Naive thymus-derived CD4-positive, alpha-beta T cell (primary cell): ENCODE measurements around the gene CCDC120. TPM values are rescaled to one million over a fixed set of nuclear protein-coding genes. Genes with fewer than 3 reads are reported as not detected.

Source experiments
- ATAC-seq: fragments of 150-1000 bp; cut with Tn5 transposase; 2 replicates; pipeline ENCODE4 v1.10.0; 2021; ENCODE audit warnings: mild to moderate bottlenecking, moderate library complexity
- CTCF ChIA-PET: fragments of 350-600 bp; sonication (Branson Sonifier 250); formaldehyde crosslinking; loops from one replicate; lab custom pipeline; 2021; ENCODE audit warnings: antibody characterized with exemption; lab: Charles Lee
- POLR2A ChIA-PET: fragments of 350-600 bp; sonication (Branson Sonifier 250); formaldehyde crosslinking; loops from one replicate; lab custom pipeline; 2021; ENCODE audit warnings: antibody characterized with exemption, inconsistent platforms; lab: Charles Lee
- DNase-seq, 9 donors: peaks; one replicate each; pipeline versions ENCODE4 v3.0.0 to v3.0.0-alpha.2; 2020 to 2022; ENCODE audit warnings: mixed read lengths in 1 of 9
- H3K27ac ChIP-seq: one replicate; pipeline ENCODE4 v1.7.0; 2013; ENCODE audit warnings: mild to moderate bottlenecking, low read depth, low read length, moderate library complexity
- H3K27me3 ChIP-seq, 2 donors: one replicate each; pipeline ENCODE4 v1.7.0; 2013; ENCODE audit warnings: low read length in 2 of 2, mild to moderate bottlenecking in 2 of 2, moderate library complexity in 2 of 2; ENCODE audit not compliant: control insufficient read depth in 2 of 2, insufficient read depth in 2 of 2
- H3K36me3 ChIP-seq, 3 experiments: 1 replicate in 2 of 3; 2 replicates in 1 of 3; pipeline ENCODE4 v1.7.0; 2013; ENCODE audit warnings: low read length in 3 of 3, mild to moderate bottlenecking in 3 of 3, moderate library complexity in 1 of 3; ENCODE audit not compliant: insufficient read depth in 3 of 3, control insufficient read depth in 2 of 3
- H3K4me1 ChIP-seq, 2 donors: one replicate each; pipeline ENCODE4 v1.7.0; 2013; ENCODE audit warnings: low read length in 2 of 2, mild to moderate bottlenecking in 2 of 2, moderate library complexity in 1 of 2; ENCODE audit not compliant: control insufficient read depth in 2 of 2, insufficient read depth in 2 of 2
- H3K4me3 ChIP-seq: 2 replicates; pipeline ENCODE4 v1.7.0; 2013; ENCODE audit warnings: mild to moderate bottlenecking, low read length
- H3K9me3 ChIP-seq, 3 experiments: 1 replicate in 2 of 3; 2 replicates in 1 of 3; pipeline ENCODE4 v1.7.0; 2013; ENCODE audit warnings: low read length in 3 of 3; ENCODE audit not compliant: control insufficient read depth in 2 of 3
- H3K27ac Mint-ChIP-seq, 9 donors: one replicate each; pipeline ENCODE4 v1.8.0; 2020 to 2022; ENCODE audit warnings: mixed read lengths in 9 of 9, mild to moderate bottlenecking in 8 of 9, moderate library complexity in 5 of 9, inconsistent platforms in 2 of 9
- H3K27me3 Mint-ChIP-seq, 5 donors: one replicate each; pipeline ENCODE4 v1.8.0; 2021 to 2022; ENCODE audit warnings: mixed read lengths in 5 of 5, mild to moderate bottlenecking in 1 of 5
- H3K36me3 Mint-ChIP-seq, 5 donors: one replicate each; pipeline ENCODE4 v1.8.0; 2020 to 2022; ENCODE audit warnings: mixed read lengths in 5 of 5, mild to moderate bottlenecking in 3 of 5, inconsistent platforms in 1 of 5
- H3K4me1 Mint-ChIP-seq, 7 donors: one replicate each; pipeline ENCODE4 v1.8.0; 2020 to 2022; ENCODE audit warnings: mixed read lengths in 7 of 7, mild to moderate bottlenecking in 3 of 7, inconsistent platforms in 1 of 7
- H3K4me3 Mint-ChIP-seq, 10 donors: one replicate each; pipeline ENCODE4 v1.8.0; 2020 to 2022; ENCODE audit warnings: mild to moderate bottlenecking in 10 of 10, mixed read lengths in 10 of 10, moderate library complexity in 6 of 10, inconsistent platforms in 2 of 10
- H3K9me3 Mint-ChIP-seq, 11 donors: one replicate each; pipeline ENCODE4 v1.8.0; 2020 to 2022; ENCODE audit warnings: mixed read lengths in 11 of 11, mild to moderate bottlenecking in 4 of 11, inconsistent platforms in 1 of 11, moderate library complexity in 1 of 11
- intact Hi-C, 2 donors: fragments of 100-400 bp; cut with micrococcal nuclease; formaldehyde crosslinking; loops; one replicate each; pipeline ENCODE4 v1.15.1; 2023
- polyA plus RNA-seq, 2 donors: library from polyadenylated mRNA; unstranded; fragments of 300-500 nt; fragmentation: Illumina TruSeq; gene quantifications; one replicate each; pipeline ENCODE4 v1.2.3, GENCODE V29; 2021
- total RNA-seq, 6 experiments: library from RNA in 5 of 6; stranded (reverse) in 5 of 6; gene quantifications; 1 replicate in 5 of 6; 2 replicates in 1 of 6; pipeline ENCODE4 v1.2.3 and lab custom pipeline; 2021 to 2026

Gene CCDC120
- total RNA-seq (10 to 100 TPM in 4 of 5 experiments, 1 to 10 TPM in 1; 7.6 to 15.1 (median 11.3) TPM), polyA plus RNA-seq (1 to 10 TPM; 1.3 to 1.6 TPM), total RNA-seq (lab: John Stamatoyannopoulos, UW) (13.2 reads per million, percentile 41 among the genes with 10 or more reads in this experiment)

GRCh38 chrX:49058794-49059193 is at the start of gene CCDC120:
Gene CCDC120, plus strand, starts transcription at chrX:49058999. Its CDS starts 3,043 bp downstream, at chrX:49062042.
- Mint-ChIP-seq H3K27me3 (no peaks in the 10 kb centered on the region), H3K4me3 (no peak within 1 kb of the TSS), H3K4me1 (peaks cover 10 to 27% (median 23%) of the 10 kb centered on the region in 7 donors), H3K9me3 (peaks cover 0 to 2% (median 0%) of the 10 kb centered on the region in 11 donors), H3K36me3 (peaks cover 0 to 6% (median 0%) of the 10 kb centered on the region in 5 donors), H3K27ac (peak within 1 kb of the TSS in 3 of 9 donors; percentile 14 to 65 (median 28))
- ChIA-PET CTCF (interaction anchor here (0.6 kb wide), 1 partner anchor 1032 kb away, joined by 3 read pairs; no protein-coding TSS in a partner anchor), POLR2A (no interaction called here)
- intact Hi-C loops = no loop called here
- Histone ChIP-seq H3K27me3 (no peaks in the 10 kb centered on the region), H3K27ac (no peak within 1 kb of the TSS), H3K4me3 (no peak within 1 kb of the TSS), H3K36me3 (peaks cover 0 to 3% (median 0%) of the 10 kb centered on the region in 3 experiments), H3K9me3 (no peaks in the 10 kb centered on the region), H3K4me1 (peaks cover 8% of the 10 kb centered on the region in 2 donors)
- no peak for DNase-seq
- ATAC-seq = no peak

- no peaks in the 10 kb centered on the region for H3K9me3 Mint-ChIP-seq
- DNase-seq (no peak), ATAC-seq (no peak)
- H3K4me1 Mint-ChIP-seq = no peaks in the 10 kb centered on the region
- no peaks in the 10 kb centered on the region for H3K36me3 ChIP-seq
- H3K27me3 Mint-ChIP-seq = no peaks in the 10 kb centered on the region
- no peak overlapping the region for H3K27ac Mint-ChIP-seq
- no peaks in the 10 kb centered on the region for H3K27me3 ChIP-seq
- no peaks in the 10 kb centered on the region for H3K4me1 ChIP-seq
- H3K9me3 ChIP-seq = no peaks in the 10 kb centered on the region
- peaks cover 0 to 5% (median 0%) of the 10 kb centered on the region in 5 donors for H3K36me3 Mint-ChIP-seq
- no peak overlapping the region for H3K27ac ChIP-seq
- ChIA-PET POLR2A (no interaction called here), CTCF (no interaction called here)
- intact Hi-C loops = no loop called here
- H3K4me3 ChIP-seq = no peak overlapping the region
- no peak overlapping the region for H3K4me3 Mint-ChIP-seq
These were observed 39.7 kb upstream of the CCDC120 start for GRCh38 chrX:49019050-49019449.

GRCh38 chrX:49019599-49020249 is 39.1 kb upstream of the CCDC120 start:
- H3K9me3 ChIP-seq = no peaks in the 10 kb centered on the region
- H3K9me3 Mint-ChIP-seq = no peaks in the 10 kb centered on the region
- H3K4me3 ChIP-seq = no peak overlapping the region
- no peaks in the 10 kb centered on the region for H3K4me1 ChIP-seq
- H3K27ac ChIP-seq = no peak overlapping the region
- H3K36me3 ChIP-seq = no peaks in the 10 kb centered on the region
- ChIA-PET POLR2A (no interaction called here), CTCF (no interaction called here)
- peaks cover 0 to 6% (median 0%) of the 10 kb centered on the region in 5 donors for H3K36me3 Mint-ChIP-seq
- H3K27me3 Mint-ChIP-seq = no peaks in the 10 kb centered on the region
- no peak overlapping the region for H3K27ac Mint-ChIP-seq
- H3K4me1 Mint-ChIP-seq = no peaks in the 10 kb centered on the region
- DNase-seq = no peak
- intact Hi-C loops = no loop called here
- no peaks in the 10 kb centered on the region for H3K27me3 ChIP-seq
- no peak for ATAC-seq
- H3K4me3 Mint-ChIP-seq = peak overlapping the region in 1 of 10 donors; percentile 41

- ChIA-PET CTCF (no interaction called here), POLR2A (no interaction called here)
- Histone ChIP-seq H3K4me3 (no peak overlapping the region), H3K4me1 (no peaks in the 10 kb centered on the region), H3K9me3 (no peaks in the 10 kb centered on the region), H3K27me3 (no peaks in the 10 kb centered on the region), H3K36me3 (peaks cover 0 to 33% (median 0%) of the 10 kb centered on the region in 3 experiments), H3K27ac (no peak overlapping the region)
- intact Hi-C loops = no loop called here
- Mint-ChIP-seq H3K36me3 (peaks cover 0 to 8% (median 3%) of the 10 kb centered on the region in 5 donors), H3K9me3 (no peaks in the 10 kb centered on the region), H3K27ac (no peak overlapping the region), H3K27me3 (no peaks in the 10 kb centered on the region), H3K4me1 (peaks cover 0 to 4% (median 0%) of the 10 kb centered on the region in 7 donors), H3K4me3 (no peak overlapping the region)
- DNase-seq = no peak
- no peak for ATAC-seq
These were observed 28.9 kb upstream of the CCDC120 start for GRCh38 chrX:49029876-49030275.

- ChIA-PET POLR2A (no interaction called here), CTCF (no interaction called here)
- ATAC-seq (no peak), DNase-seq (no peak)
- Histone ChIP-seq H3K9me3 (no peaks in the 10 kb centered on the region), H3K36me3 (peaks cover 0 to 33% (median 0%) of the 10 kb centered on the region in 3 experiments), H3K4me3 (no peak overlapping the region), H3K27ac (no peak overlapping the region), H3K4me1 (no peaks in the 10 kb centered on the region), H3K27me3 (no peaks in the 10 kb centered on the region)
- Mint-ChIP-seq H3K27me3 (no peaks in the 10 kb centered on the region), H3K9me3 (no peaks in the 10 kb centered on the region), H3K4me1 (peaks cover 0 to 4% (median 0%) of the 10 kb centered on the region in 7 donors), H3K27ac (no peak overlapping the region), H3K4me3 (no peak overlapping the region), H3K36me3 (peaks cover 0 to 8% (median 3%) of the 10 kb centered on the region in 5 donors)
- intact Hi-C loops = no loop called here
These were observed 28.5 kb upstream of the CCDC120 start for GRCh38 chrX:49030283-49030682.

- ChIA-PET POLR2A (interaction anchor here (0.8 kb wide), 1 partner anchor 18 kb away, joined by 3 read pairs; no protein-coding TSS in a partner anchor), CTCF (no interaction called here)
- Mint-ChIP-seq H3K4me1 (peaks cover 18 to 35% (median 30%) of the 10 kb centered on the region in 7 donors), H3K27me3 (no peaks in the 10 kb centered on the region), H3K4me3 (no peak overlapping the region), H3K27ac (no peak overlapping the region), H3K9me3 (no peaks in the 10 kb centered on the region), H3K36me3 (peaks cover 0 to 14% (median 5%) of the 10 kb centered on the region in 5 donors)
- DNase-seq = no peak
- intact Hi-C loops = no loop called here
- Histone ChIP-seq H3K9me3 (no peaks in the 10 kb centered on the region), H3K4me1 (peaks cover 5 to 16% of the 10 kb centered on the region in 2 donors), H3K36me3 (peaks cover 0 to 43% (median 9%) of the 10 kb centered on the region in 3 experiments), H3K4me3 (no peak overlapping the region), H3K27me3 (no peaks in the 10 kb centered on the region), H3K27ac (no peak overlapping the region)
- no peak for ATAC-seq
These were observed 20.8 kb upstream of the CCDC120 start for GRCh38 chrX:49037883-49038475.
